H1 (cell line): Measurements from ENCODE around the gene PPP2R2B. TPM values are rescaled to one million over a fixed set of nuclear protein-coding genes. Genes with fewer than 3 reads are reported as not detected.

Experiments used
- KDM1A ChIP-seq: fragments of 200-600, 300-600 bp; sonication (generic); IDR thresholded peaks from 2 replicates; pipeline ENCODE4 v1.7.1; 2016; ENCODE audit warnings: mild to moderate bottlenecking, low read length, borderline replicate concordance
- POLR2A ChIP-seq, 2 experiments: IDR thresholded peaks; 1 replicate in 1 of 2; 2 replicates in 1 of 2; pipeline ENCODE4 v1.6.1; 2011; ENCODE audit warnings: low read depth in 2 of 2, low read length in 2 of 2, mild to moderate bottlenecking in 2 of 2; ENCODE audit errors: control extremely low read depth in 1 of 2
- polyA plus RNA-seq, 7 experiments: library from polyadenylated mRNA; depleted of rRNA in 3 of 7; stranded (reverse) in 5 of 7; unstranded in 2 of 7; fragments of >200 nt in 5 of 7; fragments of 200-250 nt in 2 of 7; gene quantifications; 1 replicate in 5 of 7; 2 replicates in 1 of 7; 4 replicates in 1 of 7; pipeline versions ENCODE4 v1.2.1 to v1.2.3, GENCODE V29; 2011 to 2013; ENCODE audit warnings: missing spikeins in 2 of 7, mixed read lengths in 2 of 7
- total RNA-seq: library from RNA; stranded (reverse); fragmentation: NEBNext Ultra II Directional; extraction: Animal tissue kit (Norgen Biotek cat#: 25700); gene quantifications from 2 replicates; pipeline ENCODE4 v1.2.1, GENCODE V29; 2021
- TF ChIP-seq, protein P1 (sequence below): IDR thresholded peaks from 2 replicates; pipeline ENCODE4 v1.6.1; 2012; ENCODE audit warnings: low read length, inconsistent platforms

Gene PPP2R2B
- total and polyA plus RNA-seq, 2 of the 8 experiments (the other 6 are each of a cell fraction or from before 2014, with no cell fraction given) = 21.1 to 37.1 TPM

DNA sequence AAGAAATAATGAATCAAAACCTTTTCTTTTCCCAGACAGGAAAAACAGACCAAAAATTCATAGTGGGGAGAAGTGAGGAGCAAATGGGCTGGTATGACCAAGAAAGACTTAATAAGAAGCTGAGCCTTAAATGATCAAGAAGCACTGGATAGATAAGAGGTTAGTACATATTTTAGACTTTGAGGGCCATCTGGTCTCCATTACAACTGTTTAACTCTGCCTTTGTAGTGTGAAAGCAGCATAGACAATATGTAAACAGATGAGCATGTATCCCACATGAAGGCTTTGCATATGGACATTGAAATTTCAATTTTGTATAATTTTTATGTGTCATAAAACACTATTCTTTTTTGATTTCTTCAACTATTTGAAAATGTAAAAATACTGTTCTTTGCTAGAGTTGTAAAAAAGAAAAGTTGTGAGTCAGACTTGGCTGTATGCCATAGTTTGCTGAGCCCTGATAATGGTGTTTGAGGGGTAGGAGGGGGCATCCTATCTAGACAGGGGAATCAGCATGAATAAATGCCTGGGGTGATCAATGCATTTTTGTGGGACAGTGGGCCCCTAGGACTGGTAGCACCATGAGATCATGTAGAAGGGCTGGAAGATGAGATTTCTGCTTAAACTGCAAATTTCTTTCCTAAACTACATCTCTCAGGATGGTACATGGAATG, 270.8 kb downstream of the PPP2R2B start (continued):
- TF ChIP-seq POLR2A (IDR thresholded peaks at IDR 0.05; ENCODE audit: control extremely low read depth in 1 of 2, low read depth in 2 of 2, low read length in 2 of 2) (no peak), KDM1A (no peak)
- TF ChIP-seq, protein P1, sequence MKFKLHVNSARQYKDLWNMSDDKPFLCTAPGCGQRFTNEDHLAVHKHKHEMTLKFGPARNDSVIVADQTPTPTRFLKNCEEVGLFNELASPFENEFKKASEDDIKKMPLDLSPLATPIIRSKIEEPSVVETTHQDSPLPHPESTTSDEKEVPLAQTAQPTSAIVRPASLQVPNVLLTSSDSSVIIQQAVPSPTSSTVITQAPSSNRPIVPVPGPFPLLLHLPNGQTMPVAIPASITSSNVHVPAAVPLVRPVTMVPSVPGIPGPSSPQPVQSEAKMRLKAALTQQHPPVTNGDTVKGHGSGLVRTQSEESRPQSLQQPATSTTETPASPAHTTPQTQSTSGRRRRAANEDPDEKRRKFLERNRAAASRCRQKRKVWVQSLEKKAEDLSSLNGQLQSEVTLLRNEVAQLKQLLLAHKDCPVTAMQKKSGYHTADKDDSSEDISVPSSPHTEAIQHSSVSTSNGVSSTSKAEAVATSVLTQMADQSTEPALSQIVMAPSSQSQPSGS = no peak
